Tibial nerve (tissue), 4 donors: ENCODE results near the gene INTS1. TPM values are rescaled to one million over a fixed set of nuclear protein-coding genes. Genes with fewer than 3 reads are reported as not detected.

Source experiments
- DNase-seq, 2 donors: peaks; one replicate each; pipeline ENCODE4 v3.0.0-alpha.2; 2019; ENCODE audit warnings: low spot score in 2 of 2
- H3K27ac ChIP-seq, 4 donors: fragments of 200-600 bp; sonication (generic) in 3 of 4; one replicate each; pipeline ENCODE4 v1.5.1; 2017 to 2019; ENCODE audit warnings: mild to moderate bottlenecking in 1 of 4
- H3K27me3 ChIP-seq, 2 donors: fragments of 200-600 bp; sonication (generic) in 1 of 2; one replicate each; pipeline versions ENCODE4 v1.5.1 to v1.6.0; 2017 to 2019
- H3K36me3 ChIP-seq, 3 donors: fragments of 200-600 bp; sonication (generic); one replicate each; pipeline ENCODE4 v1.5.1; 2018 to 2019
- H3K4me1 ChIP-seq, 4 donors: fragments of 200-600 bp; sonication (generic) in 3 of 4; one replicate each; pipeline ENCODE4 v1.5.1; 2017 to 2019
- H3K4me3 ChIP-seq, 4 donors: fragments of 200-600 bp; sonication (generic) in 3 of 4; one replicate each; pipeline ENCODE4 v1.5.1; 2017 to 2019; ENCODE audit warnings: mild to moderate bottlenecking in 1 of 4, moderate library complexity in 1 of 4
- H3K9me3 ChIP-seq, 4 donors: fragments of 200-600 bp; sonication (generic) in 3 of 4; one replicate each; pipeline ENCODE4 v1.5.1; 2017 to 2019
- EP300 ChIP-seq, 2 donors: sonication (generic); formaldehyde crosslinking; IDR thresholded peaks; one replicate each; pipeline ENCODE4 v1.6.1; 2017; ENCODE audit warnings: antibody characterized with exemption in 2 of 2, mild to moderate bottlenecking in 1 of 2
- POLR2A ChIP-seq, 2 donors: fragments of 450-650 bp; IDR thresholded peaks; one replicate each; pipeline ENCODE4 v1.6.1; 2017; ENCODE audit warnings: antibody characterized with exemption in 2 of 2, mild to moderate bottlenecking in 2 of 2, moderate library complexity in 2 of 2
- WGBS, 2 donors: methylation state at CpG; one replicate each; pipeline ENCODE4 v1.1.5; 2018; 5-methylcytosine and 5-hydroxymethylcytosine counted together
- total RNA-seq, 4 donors: library from RNA; depleted of rRNA; stranded (reverse); fragments of >200 nt; gene quantifications; one replicate each; pipeline ENCODE4 v1.1.0, GENCODE V29; 2016
- TF ChIP-seq, protein P1 (sequence below), 5 experiments: fragments of 200-600 bp in 3 of 5; fragments of 450-650 bp in 2 of 5; sonication (generic) in 3 of 5; IDR thresholded peaks; one replicate each; pipeline ENCODE4 v1.5.1; 2016 to 2019; ENCODE audit warnings: antibody characterized with exemption in 5 of 5, mild to moderate bottlenecking in 3 of 5, moderate library complexity in 2 of 5

Gene INTS1
- total RNA-seq, 4 donors from 2014 or later = 45.7 to 81.6 (median 52.3) TPM

DNA sequence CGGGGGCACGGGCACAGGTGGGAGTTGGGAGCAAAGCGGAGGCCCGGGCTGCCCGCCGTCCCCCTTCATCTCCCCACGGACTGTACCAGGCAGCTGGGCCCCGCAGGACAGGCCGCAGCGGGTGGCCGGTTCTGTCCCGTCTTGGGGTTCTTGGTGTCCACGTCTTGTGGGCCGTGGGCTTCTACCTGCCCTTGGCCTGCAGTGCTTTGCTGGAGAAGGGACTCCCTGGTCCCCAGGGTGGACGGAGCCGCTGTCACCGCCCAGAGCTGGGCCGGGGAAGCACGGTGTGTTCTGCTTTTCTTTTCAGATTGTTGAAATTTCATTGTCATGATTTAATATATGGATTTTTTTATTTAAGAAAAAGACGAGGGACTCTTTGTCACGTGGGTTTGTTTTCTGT, 38.1 kb upstream of the INTS1 start:
- Histone ChIP-seq H3K4me3 (no peak overlapping the region), H3K9me3 (no peaks in the 10 kb centered on the region), H3K36me3 (peaks cover 0 to 70% (median 0%) of the 10 kb centered on the region in 3 donors), H3K27ac (no peak overlapping the region), H3K4me1 (peaks cover 0 to 19% (median 11%) of the 10 kb centered on the region in 4 donors), H3K27me3 (no peaks in the 10 kb centered on the region)
- DNase-seq = no peak
- WGBS, 2 donors = 85 to 93% methylated on average over 21 of the region's 21 CpGs
- TF ChIP-seq, protein P1, sequence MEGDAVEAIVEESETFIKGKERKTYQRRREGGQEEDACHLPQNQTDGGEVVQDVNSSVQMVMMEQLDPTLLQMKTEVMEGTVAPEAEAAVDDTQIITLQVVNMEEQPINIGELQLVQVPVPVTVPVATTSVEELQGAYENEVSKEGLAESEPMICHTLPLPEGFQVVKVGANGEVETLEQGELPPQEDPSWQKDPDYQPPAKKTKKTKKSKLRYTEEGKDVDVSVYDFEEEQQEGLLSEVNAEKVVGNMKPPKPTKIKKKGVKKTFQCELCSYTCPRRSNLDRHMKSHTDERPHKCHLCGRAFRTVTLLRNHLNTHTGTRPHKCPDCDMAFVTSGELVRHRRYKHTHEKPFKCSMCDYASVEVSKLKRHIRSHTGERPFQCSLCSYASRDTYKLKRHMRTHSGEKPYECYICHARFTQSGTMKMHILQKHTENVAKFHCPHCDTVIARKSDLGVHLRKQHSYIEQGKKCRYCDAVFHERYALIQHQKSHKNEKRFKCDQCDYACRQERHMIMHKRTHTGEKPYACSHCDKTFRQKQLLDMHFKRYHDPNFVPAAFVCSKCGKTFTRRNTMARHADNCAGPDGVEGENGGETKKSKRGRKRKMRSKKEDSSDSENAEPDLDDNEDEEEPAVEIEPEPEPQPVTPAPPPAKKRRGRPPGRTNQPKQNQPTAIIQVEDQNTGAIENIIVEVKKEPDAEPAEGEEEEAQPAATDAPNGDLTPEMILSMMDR (IDR thresholded peaks at IDR 0.05) = no peak
- TF ChIP-seq POLR2A (IDR thresholded peaks at IDR 0.05) = no peak
- TF ChIP-seq EP300 (IDR thresholded peaks at IDR 0.05) = no peak

DNA sequence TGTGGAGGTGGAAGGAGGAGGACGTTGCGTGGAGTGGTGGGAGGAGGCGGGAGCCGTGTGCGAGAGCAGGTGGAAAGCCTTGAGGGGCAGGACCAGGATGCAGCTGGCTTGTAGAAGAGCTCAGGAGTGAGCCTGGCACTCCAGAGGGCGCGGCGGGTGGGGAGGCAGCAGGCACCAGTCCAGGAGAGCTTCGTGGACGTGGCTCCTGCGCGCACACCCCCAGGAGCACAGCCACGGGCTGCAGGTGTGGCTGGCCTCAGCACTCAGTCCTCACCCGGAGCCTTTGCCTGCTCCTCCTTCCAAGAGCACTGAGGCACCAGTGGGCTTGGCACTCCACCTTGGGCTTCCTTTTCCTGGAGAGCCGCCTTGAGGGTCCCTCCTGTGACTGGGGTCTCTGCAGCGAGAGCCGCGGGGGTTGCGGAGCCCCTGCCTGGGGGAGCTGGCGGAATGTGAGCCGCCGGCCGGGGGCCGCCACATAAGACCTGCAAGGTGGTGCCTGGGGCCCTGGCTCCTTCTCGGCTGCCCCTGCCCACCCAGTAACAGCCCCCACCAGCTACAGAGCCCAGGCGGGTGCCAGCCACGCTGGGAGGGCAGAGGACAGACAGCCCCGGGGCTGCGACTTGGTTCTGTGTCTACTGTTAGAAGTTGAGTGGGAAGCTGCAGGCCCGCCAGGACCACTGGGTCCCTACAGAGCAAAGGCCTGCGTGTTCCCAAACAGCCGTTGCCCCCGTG, 37.4 kb upstream of the INTS1 start:
- Histone ChIP-seq H3K36me3 (peaks cover 0 to 70% (median 0%) of the 10 kb centered on the region in 3 donors), H3K9me3 (no peaks in the 10 kb centered on the region), H3K4me1 (peaks cover 0 to 24% (median 15%) of the 10 kb centered on the region in 4 donors), H3K27ac (no peak overlapping the region), H3K27me3 (no peaks in the 10 kb centered on the region), H3K4me3 (no peak overlapping the region)
- no peak for TF ChIP-seq EP300 (IDR thresholded peaks at IDR 0.05)
- TF ChIP-seq POLR2A (IDR thresholded peaks at IDR 0.05) = no peak
- TF ChIP-seq, protein P1 (IDR thresholded peaks at IDR 0.05) = no peak
- 86 to 87% methylated on average over 23 to 31 of the region's 33 CpGs for WGBS, 2 donors
- no peak for DNase-seq

DNA sequence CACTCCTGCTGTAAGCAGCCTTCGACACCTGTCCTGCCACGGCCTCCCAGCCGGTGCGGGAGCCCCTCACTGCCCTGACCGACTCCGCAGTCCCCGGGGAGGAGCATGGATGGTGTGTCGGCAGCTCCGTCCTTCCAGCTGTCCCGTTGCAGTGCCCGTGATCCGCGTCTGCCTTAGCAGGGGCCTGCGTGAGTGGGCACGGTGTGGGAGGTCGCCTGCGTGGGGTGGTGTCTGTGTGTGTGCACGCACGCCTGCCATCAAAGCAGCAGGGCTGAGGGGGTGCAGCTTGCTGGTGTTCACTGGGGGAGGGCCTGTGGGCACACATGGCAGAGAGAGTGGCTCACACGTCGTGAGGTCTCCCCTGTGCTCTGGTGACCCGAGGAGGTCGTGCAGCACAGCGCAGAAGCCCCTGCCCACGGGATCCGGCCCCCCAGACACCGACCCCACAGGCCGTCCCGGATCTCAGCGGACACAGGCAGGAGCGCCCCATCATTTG, 36.6 kb upstream of the INTS1 start:
- 81 to 86% methylated on average over 19 to 25 of the region's 31 CpGs for WGBS, 2 donors
- DNase-seq = no peak
- H3K27ac ChIP-seq = peak overlapping the region in 1 of 4 donors; percentile 17
- H3K27me3 ChIP-seq = no peaks in the 10 kb centered on the region
- H3K36me3 ChIP-seq = peaks cover 0 to 70% (median 0%) of the 10 kb centered on the region in 3 donors
- H3K9me3 ChIP-seq = no peaks in the 10 kb centered on the region
- H3K4me1 ChIP-seq = peaks cover 0 to 32% (median 23%) of the 10 kb centered on the region in 4 donors
- TF ChIP-seq EP300 (IDR thresholded peaks at IDR 0.05) (peak in 1 of 2 donors; percentile 10), POLR2A (IDR thresholded peaks at IDR 0.05) (no peak)
- TF ChIP-seq, protein P1 (IDR thresholded peaks at IDR 0.05) = no peak
- H3K4me3 ChIP-seq = no peak overlapping the region

DNA sequence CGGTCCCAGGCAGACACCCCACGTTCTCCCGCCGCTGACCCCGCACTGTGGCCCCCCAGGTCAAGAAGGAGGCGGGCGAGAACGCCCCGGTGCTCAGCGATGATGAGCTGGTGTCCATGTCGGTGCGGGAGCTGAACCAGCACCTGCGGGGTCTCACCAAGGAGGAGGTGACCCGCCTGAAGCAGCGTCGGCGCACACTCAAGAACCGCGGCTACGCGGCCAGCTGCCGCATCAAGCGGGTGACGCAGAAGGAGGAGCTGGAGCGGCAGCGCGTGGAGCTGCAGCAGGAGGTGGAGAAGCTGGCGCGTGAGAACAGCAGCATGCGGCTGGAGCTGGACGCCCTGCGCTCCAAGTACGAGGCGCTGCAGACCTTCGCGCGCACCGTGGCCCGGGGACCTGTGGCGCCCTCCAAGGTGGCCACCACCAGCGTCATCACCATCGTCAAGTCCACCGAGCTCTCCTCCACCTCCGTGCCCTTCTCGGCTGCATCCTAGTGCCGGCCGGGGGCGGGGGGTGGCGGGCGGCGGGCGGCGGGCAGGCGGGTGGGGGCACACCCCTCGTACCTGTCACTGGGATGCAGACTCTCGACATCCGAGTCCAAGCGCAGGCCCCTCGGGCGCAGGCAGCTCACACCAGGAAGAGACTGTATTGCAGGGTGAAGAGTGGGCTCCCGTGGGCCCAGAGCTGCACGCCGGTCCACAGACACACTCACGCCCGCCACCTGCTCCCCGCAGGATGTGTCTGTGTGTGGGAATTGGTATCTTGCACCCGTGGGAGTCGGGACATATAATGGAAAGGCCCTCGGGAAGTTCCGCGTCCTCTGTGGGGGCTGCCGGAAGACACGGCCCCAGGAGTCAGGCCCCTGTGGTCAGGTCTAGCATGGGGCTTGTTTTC, 35.9 kb upstream of the INTS1 start:
- peaks cover 0 to 39% (median 26%) of the 10 kb centered on the region in 4 donors for H3K4me1 ChIP-seq
- TF ChIP-seq EP300 (IDR thresholded peaks at IDR 0.05) (no peak), POLR2A (IDR thresholded peaks at IDR 0.05) (no peak)
- TF ChIP-seq, protein P1 (IDR thresholded peaks at IDR 0.05) = no peak
- 91 to 95% methylated on average over 44 to 45 of the region's 73 CpGs for WGBS, 2 donors
- no peaks in the 10 kb centered on the region for H3K27me3 ChIP-seq
- H3K27ac ChIP-seq = peak overlapping the region in 1 of 4 donors; percentile 100
- peaks cover 0 to 67% (median 0%) of the 10 kb centered on the region in 3 donors for H3K36me3 ChIP-seq
- no peaks in the 10 kb centered on the region for H3K9me3 ChIP-seq
- H3K4me3 ChIP-seq = no peak overlapping the region
- DNase-seq = no peak
